Stimulated activated CD4-positive, alpha-beta T cell treated with anti-CD3 and anti-CD28 coated beads, Interleukin-2, amount 100 ng/mL, for 4 hours (primary cell): ENCODE results near the gene CDKAL1.
"Not testable (repeated sequence)": the region's sequence is repeated elsewhere in the genome, so short reads cannot be mapped to it uniquely, and the experiment has no call there.

ENCODE experiments used
- DNase-seq: peaks from one replicate; pipeline ENCODE4 v3.0.0-alpha.2; 2020; ENCODE audit warnings: low read depth

Gene CDKAL1

DNA sequence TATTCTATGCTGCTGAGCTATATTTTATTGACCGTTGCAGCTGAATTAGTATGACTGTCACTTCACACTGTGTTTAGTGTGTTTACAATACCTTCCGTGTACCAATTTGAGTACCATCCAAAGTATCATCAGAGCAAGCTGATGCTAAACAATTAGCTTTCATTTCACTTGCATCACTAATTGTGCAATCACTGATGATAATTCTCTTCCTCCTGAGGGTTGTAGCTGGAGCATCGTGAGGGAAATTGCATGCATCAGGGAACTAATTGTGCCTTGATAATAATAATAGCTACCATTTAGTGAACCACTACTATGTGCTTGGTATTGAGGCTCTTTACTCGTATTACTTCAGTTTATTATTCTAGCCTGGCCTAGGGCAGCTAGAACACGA is 674.5 kb downstream of the CDKAL1 start:
- DNase-seq: no peak

DNA sequence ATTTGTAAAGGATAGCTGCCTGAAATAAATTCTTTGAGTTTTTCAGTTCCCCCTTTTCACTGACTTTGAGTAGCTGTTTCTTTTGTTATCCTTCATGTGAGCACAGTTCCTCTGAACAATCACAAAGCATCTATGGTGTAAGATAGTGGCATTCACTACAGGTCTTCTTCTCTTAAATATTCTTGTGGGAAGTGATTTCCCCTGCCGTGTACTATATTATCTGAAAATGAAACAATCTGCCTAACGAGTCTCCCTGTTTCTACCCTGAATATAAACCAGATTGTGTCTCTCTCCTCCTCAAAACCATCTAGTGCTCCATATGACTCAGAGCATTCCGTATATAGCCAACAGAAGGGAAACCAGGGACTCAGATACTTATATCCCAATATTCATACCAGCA is 679.2 kb downstream of the CDKAL1 start:
- no peak for DNase-seq

DNA sequence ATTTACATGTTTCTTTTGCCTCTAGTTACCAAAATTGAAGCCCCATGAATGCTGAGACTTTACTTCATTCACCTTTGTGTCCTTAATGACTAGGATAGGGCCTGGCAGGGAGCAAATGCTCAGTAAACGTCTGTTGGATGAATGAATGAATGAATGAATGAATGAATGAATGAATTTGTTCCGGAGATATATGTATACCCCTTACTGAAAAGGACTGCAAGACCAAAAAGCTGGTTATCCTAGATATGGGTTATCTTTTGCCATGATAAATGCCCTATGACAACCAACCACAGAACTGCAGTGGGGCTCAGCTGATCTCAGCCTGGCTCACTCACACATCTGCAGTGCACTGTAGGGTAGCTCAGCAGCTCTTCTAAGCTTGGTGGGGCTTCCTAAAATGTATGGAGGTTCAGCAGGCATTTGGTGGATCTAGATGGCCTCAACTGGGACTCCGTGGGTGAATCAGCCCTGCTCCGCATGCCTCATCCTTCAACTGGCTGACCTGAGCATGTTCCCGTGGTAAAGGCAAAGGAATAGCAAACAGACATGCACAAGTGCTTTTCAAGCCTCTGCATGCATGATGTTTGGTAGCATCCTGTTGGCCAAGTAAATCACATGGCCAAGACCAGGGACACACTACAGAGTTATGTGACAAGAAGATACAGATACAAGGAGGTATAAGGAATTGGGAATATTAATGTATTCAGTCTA is 680.6 kb downstream of the CDKAL1 start:
- DNase-seq: no peak

DNA sequence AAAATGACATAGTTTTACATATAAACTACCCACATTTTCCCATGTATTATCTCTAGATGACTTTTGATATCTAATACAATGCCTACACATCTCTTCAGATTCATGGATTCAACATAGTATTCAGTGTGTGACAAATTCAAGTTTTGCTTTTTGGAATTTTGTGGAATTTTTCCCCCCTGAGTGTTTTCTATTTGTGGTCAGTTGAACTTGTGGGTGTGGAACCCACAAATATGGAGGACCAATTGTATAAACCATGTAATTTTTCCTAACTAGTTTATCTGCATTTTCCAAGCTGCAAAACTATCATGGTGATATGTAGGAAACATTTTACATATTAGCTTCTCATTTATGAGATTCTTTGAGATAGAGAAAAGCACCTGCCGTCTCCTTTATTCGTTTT is 685.0 kb downstream of the CDKAL1 start:
- DNase-seq: no peak

DNA sequence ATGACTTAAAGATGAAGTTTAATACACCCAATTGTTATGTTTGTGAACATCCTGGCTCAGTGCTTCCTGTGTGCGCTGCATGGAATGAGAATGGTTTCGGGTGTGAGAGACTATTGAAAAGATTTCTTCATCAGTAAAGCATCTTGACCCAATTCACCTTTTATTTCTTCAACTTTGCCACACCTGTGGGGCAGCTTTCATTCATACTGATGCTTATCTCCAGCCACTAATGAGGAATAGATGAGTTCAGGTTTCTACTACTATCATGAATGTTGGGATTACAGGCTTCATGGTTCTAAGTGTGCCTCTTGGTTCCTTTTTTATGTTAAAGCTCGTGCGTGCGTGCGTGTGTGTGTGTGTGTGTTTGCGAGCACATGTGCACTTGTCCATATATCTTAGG is 685.6 kb downstream of the CDKAL1 start:
- DNase-seq: no peak

DNA sequence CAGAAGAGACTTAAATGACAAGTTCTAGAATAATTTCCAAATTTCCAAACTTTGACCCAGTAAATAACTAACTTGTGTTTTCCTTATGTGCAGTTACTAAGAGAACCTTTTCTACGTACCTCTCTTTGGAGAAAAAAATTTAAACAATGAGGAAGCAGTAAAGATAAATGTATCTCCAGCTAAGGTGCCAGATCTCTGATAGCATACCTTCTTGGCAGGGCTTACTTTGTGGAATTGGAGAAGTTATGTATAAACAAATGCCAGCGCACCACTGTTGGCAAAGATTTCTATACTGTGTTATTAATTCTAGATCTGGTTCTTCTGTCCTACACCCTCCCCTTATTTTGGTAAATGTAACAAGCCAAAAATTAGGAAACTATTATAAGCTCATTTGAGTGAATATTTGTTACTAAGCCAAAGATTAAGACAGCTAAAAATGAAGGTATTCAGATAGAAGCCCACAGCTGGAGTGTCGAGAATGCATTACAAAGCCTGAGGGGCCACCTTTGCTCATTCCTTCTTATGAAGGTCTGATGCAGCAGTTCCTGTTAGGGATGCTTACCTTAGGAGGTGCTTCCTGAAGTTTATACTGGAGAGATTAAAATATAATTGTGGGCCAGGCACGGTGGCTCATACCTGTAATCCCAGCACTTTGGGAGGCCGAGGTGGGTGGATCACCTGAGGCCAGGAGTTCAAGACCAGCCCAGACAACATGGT is 686.2 kb downstream of the CDKAL1 start:
- DNase-seq: no peak

DNA sequence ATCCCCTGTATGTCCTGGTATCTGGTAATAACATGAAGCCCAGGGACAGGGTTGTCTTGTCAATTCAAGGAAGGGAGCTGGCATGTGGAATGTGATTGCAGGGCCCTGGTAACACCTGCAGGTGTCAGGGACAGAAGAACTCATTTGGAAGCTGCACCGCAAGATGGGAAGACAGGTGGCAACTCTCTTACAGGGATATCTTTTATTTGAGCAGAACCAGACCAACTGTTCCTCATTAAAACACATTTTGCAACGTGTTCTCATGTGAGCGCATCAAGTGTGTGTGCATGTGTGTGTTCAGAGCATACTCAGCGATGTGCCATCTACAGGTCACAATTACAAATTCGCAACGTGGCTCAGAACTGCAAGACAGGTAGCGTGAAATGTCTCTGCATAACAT is 688.4 kb downstream of the CDKAL1 start:
- no peak for DNase-seq

DNA sequence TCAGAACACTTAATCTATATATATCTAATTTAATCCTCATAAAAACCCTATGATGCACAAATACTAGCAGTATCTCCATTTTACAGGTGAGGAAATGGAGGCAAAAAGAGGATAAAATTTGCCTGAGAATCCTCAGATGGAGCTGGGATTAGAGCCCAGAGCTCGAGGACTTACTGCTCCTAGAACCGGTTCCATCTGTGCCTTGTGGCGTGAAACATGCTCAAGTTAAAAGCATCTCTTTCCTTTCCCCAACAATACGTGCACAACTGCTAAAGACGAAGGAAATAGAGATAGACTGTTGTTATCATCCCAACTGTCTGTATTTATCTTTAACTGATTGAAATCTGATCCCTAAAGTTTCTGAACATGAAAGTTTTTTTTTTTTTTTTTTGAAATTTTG is 691.7 kb downstream of the CDKAL1 start:
- no peak for DNase-seq

DNA sequence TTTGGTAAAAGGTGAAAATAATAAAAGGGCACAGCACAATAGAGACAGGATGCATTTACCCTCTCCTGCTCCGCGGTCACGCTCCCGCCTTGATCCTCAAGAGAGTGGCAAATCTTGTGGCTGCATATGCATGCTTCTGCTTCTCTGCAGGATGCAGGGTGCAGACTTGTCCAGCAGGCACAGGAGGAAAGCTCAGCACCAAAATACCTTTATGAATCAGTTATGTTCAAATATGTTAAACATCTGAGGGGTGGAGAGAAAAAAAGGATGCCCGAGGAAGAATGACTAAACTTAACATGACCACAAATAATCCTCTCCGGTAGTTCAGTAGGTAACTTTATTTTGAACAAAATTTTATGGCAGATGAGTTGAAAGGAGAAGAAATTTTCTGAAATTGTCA is 693.2 kb downstream of the CDKAL1 start:
- no peak for DNase-seq

DNA sequence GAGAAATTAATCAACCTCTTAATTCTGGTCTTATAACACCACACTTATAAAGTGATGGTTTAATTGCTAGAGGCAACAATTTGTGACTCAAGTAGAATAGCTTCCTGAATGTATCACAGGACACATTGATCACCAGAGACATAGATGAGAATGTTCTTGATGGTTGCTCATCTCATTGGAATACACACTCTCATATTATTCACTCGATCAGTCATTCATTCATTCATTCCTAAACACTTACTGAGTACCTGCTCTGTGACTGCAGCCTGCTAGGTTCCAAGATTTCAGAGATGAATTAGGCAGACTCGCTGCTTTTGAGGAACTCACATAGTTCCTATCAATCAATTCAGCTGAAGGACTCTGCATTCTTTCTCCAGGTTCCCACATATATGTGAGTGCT is 694.2 kb downstream of the CDKAL1 start:
- DNase-seq: no peak

DNA sequence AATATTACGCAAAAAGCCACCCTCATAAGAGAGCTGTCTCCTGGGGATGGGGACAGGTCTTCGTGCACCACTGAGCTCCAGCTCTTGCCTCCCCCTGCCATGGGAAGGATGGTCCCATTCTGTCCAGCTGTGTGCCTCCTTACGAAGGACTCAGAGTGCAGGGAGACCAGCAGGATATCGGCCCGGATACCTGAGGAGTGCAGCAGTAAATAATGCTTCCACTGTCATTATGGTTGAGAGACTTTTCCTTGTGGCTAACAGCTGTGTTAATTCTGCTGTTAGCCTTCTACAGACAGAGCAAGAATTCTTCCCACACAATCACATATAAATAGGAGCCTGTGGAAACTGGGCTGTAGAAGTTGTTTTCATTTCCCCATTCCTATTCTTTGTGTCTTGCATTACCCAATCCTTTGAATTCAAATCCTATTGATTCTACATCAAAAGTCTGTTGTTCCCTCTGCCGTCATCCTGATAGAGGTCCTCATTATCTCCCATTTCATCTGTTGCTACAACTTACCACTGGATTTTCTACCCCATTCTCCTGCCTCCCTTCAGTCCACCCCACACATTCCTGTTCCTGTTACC is 694.7 kb downstream of the CDKAL1 start:
- DNase-seq: no peak

DNA sequence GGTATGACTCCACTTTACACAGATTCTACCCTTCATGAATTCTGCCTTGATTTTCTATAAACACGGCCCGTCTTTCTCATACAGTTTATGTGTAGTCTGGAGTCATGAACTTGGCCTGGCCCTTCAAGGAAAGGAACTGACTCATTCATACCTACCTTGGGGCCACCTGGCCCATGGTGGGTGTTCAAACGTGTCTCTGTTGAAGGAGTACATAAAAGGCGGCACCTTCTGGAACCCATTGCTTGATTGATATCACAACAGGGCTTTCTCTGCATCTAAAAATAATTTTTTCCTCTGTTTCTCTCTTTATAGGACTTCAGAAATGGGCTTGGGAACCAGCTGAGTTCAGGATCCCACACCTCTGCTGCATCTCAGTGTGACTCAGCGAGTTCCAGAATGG is 696.3 kb downstream of the CDKAL1 start:
- no peak for DNase-seq

DNA sequence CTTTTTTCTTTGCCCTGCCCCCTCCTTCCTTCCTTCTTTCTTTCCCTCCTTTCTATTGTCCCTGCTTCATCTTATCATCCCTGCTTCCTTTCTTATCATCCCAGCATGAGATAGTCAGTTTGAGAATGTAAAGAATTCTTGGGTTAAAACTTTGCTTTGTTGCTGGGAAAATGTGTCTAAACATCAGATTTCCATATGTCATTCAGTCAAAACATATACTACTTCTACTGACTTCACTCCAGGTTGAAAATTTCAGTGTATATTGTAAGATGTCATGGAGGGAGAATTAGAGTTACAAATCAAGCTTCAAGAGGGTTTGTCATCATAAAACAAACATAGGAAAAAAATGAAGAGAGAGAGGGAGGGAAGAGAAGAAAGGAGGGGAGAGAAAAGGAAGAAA is 700.9 kb downstream of the CDKAL1 start:
- no peak for DNase-seq

DNA sequence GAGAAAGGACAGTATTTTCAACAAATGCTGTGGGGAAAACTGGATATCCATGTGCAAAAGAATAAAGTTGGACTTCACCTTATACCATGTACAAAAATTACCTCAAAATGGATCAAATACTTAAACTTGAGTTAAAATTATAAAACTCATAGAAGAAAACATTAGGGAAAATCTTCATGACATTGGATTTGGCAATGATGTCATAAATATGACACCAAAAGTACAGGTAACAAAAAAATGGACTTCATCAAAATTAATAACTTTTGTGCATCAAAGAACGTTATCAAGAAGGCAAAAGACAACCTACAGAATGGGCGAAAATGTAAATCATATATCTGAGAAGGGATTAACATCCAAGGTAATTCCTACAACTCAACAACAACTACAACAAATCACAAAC is 704.0 kb downstream of the CDKAL1 start:
- DNase-seq: no peak

DNA sequence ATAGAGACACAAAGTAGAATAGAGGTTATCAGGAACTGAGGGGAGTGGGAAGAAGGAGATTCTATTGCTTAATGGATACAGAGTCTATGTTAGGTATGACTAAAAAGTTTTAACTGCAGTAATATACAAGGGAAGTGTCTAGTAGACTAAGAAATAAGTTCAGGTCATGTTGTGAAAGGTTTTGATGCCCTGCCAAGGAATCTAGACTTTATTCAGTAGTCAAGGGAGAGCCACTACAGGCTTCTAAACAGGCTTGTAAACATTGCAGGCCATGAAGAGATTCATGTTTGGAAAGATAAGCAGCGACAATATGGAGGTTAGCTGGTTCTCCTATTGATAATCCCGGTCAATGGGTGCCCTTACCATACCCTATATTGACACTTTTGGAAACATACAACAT is 706.5 kb downstream of the CDKAL1 start:
- DNase-seq: no peak

DNA sequence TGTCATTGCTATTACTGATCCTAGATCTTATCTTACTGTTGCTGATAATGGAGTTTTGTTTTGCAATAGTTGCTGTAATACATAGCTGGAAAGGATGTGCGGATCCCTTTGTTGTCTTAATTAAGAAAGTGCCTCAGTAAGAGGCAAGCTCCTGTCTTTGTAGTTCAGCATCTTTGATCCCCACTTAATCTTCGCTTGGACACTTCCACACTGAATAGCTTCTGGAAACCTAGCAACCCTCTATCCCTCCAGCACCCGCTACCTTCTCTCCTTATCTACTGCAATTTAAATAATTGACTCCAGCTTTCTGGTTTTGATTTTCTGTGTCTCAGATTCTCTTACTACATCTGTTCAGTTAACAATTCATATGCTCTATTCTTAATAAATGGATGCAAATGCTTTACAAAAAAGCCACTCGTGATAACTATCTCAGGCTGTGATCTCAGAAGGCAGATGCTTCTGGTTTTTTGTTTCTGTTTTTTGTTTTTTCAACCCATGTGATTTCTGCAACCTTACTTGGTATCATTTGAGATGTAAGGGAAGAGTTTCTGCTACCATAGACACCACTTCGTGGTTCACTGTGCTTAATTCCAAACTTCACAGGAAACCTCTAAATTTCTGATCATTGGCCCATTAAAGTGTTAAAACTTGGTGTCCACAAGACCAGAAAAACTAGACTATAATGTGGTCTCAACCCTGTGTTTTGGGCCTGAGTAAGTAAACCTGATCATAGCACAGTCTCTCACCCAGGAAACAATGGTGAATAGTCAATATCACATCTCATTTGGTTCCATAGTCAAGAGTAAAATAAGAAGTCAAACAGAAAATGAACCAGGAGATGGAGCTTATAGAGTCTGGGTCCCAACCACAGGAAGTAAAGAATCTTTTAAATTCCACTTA is 707.2 kb downstream of the CDKAL1 start:
- DNase-seq: no peak

DNA sequence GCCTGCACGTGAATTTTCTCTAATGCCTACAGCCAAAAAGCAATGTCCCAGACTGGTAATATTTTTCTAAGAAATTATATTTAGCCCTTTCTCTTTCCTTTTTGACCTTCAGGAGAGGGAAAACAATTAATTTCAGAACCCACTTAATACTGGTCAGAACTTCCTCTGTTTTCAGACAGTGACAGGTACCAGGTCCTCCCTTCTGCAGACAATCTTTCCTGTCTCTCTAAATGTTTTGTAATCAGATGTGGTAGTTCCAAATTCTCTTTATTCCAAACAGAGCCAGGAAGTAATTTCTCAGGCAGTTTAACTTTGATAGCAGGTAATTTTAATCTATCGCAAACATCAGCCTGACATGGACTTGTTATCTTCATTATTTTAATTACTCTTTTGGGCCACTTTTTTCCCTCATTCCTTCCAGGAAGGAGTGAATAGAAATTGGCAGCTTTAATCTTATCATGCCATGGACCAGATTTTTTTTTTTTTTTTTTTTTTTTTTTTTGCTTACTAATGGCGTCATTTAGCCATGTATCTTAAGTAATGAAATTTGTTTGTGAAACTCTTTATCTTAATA is 710.7 kb downstream of the CDKAL1 start:
- no peak for DNase-seq

DNA sequence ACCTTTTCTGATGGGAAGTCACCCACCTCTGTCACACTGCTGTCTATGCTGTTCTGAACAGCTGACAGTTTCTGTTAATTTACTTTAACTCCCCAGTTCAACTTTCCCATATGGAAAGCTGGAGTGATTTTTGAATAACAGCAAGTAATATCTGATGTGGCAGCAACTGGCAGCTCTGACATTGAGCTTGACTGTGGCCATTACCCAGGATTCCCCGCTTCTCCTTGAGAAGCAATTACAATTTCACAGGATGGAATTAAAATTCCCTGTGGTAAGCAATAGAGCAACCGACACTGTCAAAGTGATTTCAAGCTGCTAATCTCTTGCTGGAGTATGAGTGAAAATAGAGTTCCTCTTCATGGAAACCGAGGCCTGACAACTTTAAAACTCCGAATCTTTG is 711.2 kb downstream of the CDKAL1 start:
- DNase-seq: no peak

DNA sequence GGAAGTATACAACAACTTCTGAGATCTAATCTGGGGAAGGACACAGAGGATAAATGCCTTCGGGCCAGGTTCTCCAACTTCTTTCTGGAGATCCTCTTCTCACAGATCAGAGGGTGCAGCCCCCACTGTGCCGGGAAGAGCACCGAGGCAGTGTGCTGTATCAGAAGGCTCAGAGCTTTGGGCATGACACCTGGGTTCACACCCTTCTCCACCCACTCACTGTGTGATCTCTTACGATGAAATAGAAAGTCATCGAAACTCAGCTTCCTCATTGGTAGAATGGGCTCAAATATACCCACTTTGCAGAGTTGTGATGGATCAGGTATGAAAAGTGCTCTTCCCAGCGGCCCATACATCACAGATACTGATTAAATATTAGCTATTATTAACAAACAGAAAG is 711.8 kb downstream of the CDKAL1 start:
- no peak for DNase-seq

DNA sequence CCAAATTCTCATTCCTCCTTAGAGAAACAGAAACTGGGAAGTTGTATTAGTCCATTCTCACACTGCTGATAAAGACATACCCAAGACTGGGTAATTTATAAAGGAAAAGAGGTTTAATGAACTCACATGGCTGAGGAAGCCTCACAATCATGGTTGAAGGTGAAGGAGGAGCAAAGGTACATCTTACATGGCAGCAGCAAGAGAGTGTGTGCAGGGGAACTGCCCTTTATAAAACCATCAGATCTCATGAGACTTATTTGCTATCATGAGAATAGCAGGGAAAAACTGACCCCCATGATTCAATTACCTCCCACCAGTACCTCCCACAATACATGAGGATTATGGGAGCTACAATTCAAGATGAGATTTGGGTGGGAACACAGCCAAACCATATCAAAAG is 720.2 kb downstream of the CDKAL1 start:
- not testable (repeated sequence) for DNase-seq

DNA sequence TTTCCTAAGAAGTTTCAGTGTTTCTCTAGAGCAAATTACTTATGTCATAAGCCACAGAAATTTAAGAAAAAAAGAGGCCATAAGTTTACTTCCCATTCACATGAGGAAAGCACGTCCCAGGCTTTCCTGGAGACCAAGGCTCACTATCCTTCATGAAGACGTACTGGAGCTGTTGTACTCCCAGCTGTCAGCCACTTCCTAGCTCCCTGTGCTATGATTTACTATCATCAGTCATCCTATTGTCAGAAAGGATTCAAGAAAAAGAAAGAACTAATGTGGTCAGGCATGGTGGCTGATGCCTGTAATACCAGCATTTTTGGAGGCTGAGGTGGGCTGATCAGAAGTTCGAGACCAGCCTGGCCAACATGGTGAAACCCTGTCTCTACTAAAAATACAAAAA is 721.9 kb downstream of the CDKAL1 start:
- DNase-seq: no peak

DNA sequence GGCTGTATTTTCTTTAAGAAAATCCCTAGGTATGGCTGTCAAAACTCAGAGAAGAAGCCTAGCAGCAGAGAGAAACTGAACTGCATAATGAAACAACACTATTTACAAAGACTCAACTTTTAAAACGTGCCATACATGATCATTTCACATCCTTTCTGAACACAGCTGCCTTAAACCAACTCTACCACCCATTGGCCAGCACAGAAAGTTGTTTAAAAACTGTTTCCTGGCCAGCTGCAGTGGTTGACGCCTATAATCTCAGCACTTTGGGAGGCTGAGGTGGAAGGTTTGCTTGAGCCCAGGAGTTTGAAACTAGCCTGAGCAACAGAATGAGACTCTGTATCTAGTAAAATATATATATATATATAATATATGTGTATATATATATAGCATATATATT is 722.9 kb downstream of the CDKAL1 start:
- DNase-seq: no peak
